Measurements from ENCODE around the gene CDK5RAP2.
A peak's percentile ranks its signal among the peaks of the same experiment; 100 is the strongest.

The CDK5RAP2 gene

GRCh38 chr9:120579139-120580050 lies 572 bp downstream of the CDK5RAP2 start:
- Mint-ChIP-seq H3K4me1 (peaks cover 32% of the 10 kb centered on the region), H3K27ac (peak overlapping the region; percentile 88 to 94 (median 88)), H3K36me3 (ENCODE audit: low read depth) (peaks cover 7% of the 10 kb centered on the region), H3K27me3 (ENCODE audit: low read depth) (peaks cover 4% of the 10 kb centered on the region), H3K4me3 (peak overlapping the region; percentile 96 to 98 (median 98)), H3K9me3 (no peaks in the 10 kb centered on the region)
- no peak for TF ChIP-seq CTCF (IDR thresholded peaks at IDR 0.05; ENCODE audit: unreplicated experiment in 3 of 3)

- no peaks in the 10 kb centered on the region for H3K27me3 Mint-ChIP-seq (ENCODE audit: low read depth)
- no peak overlapping the region for H3K4me3 Mint-ChIP-seq
- peaks cover 21% of the 10 kb centered on the region for H3K4me1 Mint-ChIP-seq
- peaks cover 21% of the 10 kb centered on the region for H3K36me3 Mint-ChIP-seq (ENCODE audit: low read depth)
- H3K27ac Mint-ChIP-seq, result no peak overlapping the region
- no peaks in the 10 kb centered on the region for H3K9me3 Mint-ChIP-seq
- no peak for TF ChIP-seq CTCF (IDR thresholded peaks at IDR 0.05; ENCODE audit: unreplicated experiment in 3 of 3)
These were observed 5.5 kb downstream of the CDK5RAP2 start for GRCh38 chr9:120574473-120574872.

GRCh38 chr9:120572472-120572871 lies 7.5 kb downstream of the CDK5RAP2 start:
- H3K27me3 Mint-ChIP-seq (ENCODE audit: low read depth), result no peaks in the 10 kb centered on the region
- peaks cover 9% of the 10 kb centered on the region for H3K4me1 Mint-ChIP-seq
- TF ChIP-seq CTCF (IDR thresholded peaks at IDR 0.05; ENCODE audit: unreplicated experiment in 3 of 3), result no peak
- peaks cover 35% of the 10 kb centered on the region for H3K36me3 Mint-ChIP-seq (ENCODE audit: low read depth)
- no peak overlapping the region for H3K27ac Mint-ChIP-seq
- no peak overlapping the region for H3K4me3 Mint-ChIP-seq
- no peaks in the 10 kb centered on the region for H3K9me3 Mint-ChIP-seq

- H3K9me3 Mint-ChIP-seq, result no peaks in the 10 kb centered on the region
- H3K4me1 Mint-ChIP-seq, result peaks cover 4% of the 10 kb centered on the region
- H3K27me3 Mint-ChIP-seq (ENCODE audit: low read depth), result no peaks in the 10 kb centered on the region
- peaks cover 37% of the 10 kb centered on the region for H3K36me3 Mint-ChIP-seq (ENCODE audit: low read depth)
- H3K4me3 Mint-ChIP-seq, result no peak overlapping the region
- TF ChIP-seq CTCF (IDR thresholded peaks at IDR 0.05; ENCODE audit: unreplicated experiment in 3 of 3), result no peak
- peak overlapping the region in 1 of 3 experiments; percentile 64 for H3K27ac Mint-ChIP-seq
These were observed 8.3 kb downstream of the CDK5RAP2 start for GRCh38 chr9:120571443-120572257.

GRCh38 chr9:120570296-120570695 lies 9.7 kb downstream of the CDK5RAP2 start:
- Mint-ChIP-seq H3K9me3 (no peaks in the 10 kb centered on the region), H3K36me3 (ENCODE audit: low read depth) (peaks cover 47% of the 10 kb centered on the region), H3K4me3 (no peak overlapping the region), H3K4me1 (peaks cover 4% of the 10 kb centered on the region), H3K27ac (no peak overlapping the region), H3K27me3 (ENCODE audit: low read depth) (no peaks in the 10 kb centered on the region)
- no peak for TF ChIP-seq CTCF (IDR thresholded peaks at IDR 0.05; ENCODE audit: unreplicated experiment in 3 of 3)

All from nephron (organoid).